Measurements from ENCODE around the gene AHNAK. TPM values are rescaled to one million over a fixed set of nuclear protein-coding genes. Genes with fewer than 3 reads are reported as not detected.

AHNAK gene
- total and polyA plus RNA-seq, 3 donors from 2014 or later: 95.8 to 148 (median 137) TPM

DNA sequence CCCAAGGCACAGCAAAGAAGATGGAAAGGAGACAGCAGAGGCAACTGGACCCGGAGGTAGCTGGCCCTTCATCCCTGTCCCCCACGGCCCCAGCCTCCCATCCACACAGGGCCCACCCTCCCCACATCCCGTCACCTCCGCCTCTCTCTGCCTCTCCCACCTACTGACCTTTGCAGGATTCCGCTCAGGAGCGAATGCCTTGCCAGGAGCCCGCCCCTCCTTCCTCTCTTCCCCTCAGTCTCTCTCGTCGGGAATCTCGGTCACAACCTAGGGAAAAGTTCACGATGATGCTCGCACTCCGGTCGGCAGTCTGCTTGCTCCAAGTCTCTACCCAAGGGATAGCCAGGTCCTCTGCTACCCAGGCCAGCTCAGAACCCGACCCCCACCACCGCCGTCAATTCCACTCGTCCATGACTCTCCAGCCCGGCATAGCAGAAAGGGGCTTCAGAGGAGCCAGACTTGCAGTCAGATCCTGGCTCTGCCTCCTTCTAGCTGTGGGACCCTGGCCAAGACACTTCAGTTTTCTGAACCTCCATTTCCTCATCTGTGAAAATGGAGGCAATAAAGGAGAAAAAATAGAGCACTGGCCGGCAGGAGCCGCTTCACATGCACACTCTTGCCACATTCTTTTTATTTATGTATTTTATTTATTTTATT is 10.2 kb downstream of the AHNAK start:
- 60 to 61% methylated on average over 21 of the region's 21 CpGs for WGBS, 2 donors
- no peak for TF ChIP-seq POLR2A (IDR thresholded peaks at IDR 0.05)
- TF ChIP-seq, protein P1, sequence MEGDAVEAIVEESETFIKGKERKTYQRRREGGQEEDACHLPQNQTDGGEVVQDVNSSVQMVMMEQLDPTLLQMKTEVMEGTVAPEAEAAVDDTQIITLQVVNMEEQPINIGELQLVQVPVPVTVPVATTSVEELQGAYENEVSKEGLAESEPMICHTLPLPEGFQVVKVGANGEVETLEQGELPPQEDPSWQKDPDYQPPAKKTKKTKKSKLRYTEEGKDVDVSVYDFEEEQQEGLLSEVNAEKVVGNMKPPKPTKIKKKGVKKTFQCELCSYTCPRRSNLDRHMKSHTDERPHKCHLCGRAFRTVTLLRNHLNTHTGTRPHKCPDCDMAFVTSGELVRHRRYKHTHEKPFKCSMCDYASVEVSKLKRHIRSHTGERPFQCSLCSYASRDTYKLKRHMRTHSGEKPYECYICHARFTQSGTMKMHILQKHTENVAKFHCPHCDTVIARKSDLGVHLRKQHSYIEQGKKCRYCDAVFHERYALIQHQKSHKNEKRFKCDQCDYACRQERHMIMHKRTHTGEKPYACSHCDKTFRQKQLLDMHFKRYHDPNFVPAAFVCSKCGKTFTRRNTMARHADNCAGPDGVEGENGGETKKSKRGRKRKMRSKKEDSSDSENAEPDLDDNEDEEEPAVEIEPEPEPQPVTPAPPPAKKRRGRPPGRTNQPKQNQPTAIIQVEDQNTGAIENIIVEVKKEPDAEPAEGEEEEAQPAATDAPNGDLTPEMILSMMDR (IDR thresholded peaks at IDR 0.05): no peak
- Histone ChIP-seq H3K27ac (no peak overlapping the region), H3K27me3 (no peaks in the 10 kb centered on the region), H3K9me3 (no peaks in the 10 kb centered on the region), H3K4me1 (peaks cover 37% of the 10 kb centered on the region), H3K36me3 (ENCODE audit: low read depth, missing control alignments) (no peaks in the 10 kb centered on the region), H3K4me3 (no peak overlapping the region)
- intact Hi-C loops (cut with DNase I; ENCODE audit: low total_unique reads): no loop called here
- no peak for DNase-seq

DNA sequence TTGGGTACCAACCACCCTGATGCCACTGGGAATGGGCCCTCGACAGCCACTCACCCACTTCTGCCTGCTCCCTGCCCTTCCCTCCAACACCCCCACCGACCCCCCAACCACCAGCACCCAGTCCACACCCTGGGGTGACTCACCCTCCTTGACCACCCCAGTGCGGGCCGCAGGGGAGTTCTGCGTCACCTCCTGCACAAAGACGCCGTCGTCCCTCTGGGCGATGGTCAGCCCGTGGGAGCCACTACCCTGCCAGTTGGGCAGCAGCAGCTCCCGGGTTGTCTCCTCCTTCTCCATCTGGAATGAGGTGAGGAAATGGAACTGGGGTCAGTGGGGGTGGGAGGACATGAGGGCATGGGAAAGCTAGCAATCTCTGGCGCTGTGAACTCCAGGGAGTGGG is 10.8 kb downstream of the AHNAK start:
- Histone ChIP-seq H3K27ac (no peak overlapping the region), H3K36me3 (ENCODE audit: low read depth, missing control alignments) (no peaks in the 10 kb centered on the region), H3K27me3 (no peaks in the 10 kb centered on the region), H3K4me1 (peaks cover 31% of the 10 kb centered on the region), H3K9me3 (no peaks in the 10 kb centered on the region), H3K4me3 (no peak overlapping the region)
- TF ChIP-seq, protein P1 (IDR thresholded peaks at IDR 0.05): no peak
- TF ChIP-seq POLR2A (IDR thresholded peaks at IDR 0.05): no peak
- WGBS, 2 donors: 85 to 87% methylated on average over 11 to 12 of the region's 12 CpGs
- DNase-seq: no peak
- intact Hi-C loops (cut with DNase I; ENCODE audit: low total_unique reads): no loop called here

GRCh38 chr11:62534779-62535545 is 11.6 kb downstream of the AHNAK start:
- no peaks in the 10 kb centered on the region for H3K27me3 ChIP-seq
- no peak overlapping the region for H3K4me3 ChIP-seq
- no peak overlapping the region for H3K27ac ChIP-seq
- WGBS, 2 donors: 90 to 95% methylated on average over 19 of the region's 19 CpGs
- no peaks in the 10 kb centered on the region for H3K36me3 ChIP-seq (ENCODE audit: low read depth, missing control alignments)
- no peak for DNase-seq
- intact Hi-C loops (cut with DNase I; ENCODE audit: low total_unique reads): no loop called here
- TF ChIP-seq, protein P1 (IDR thresholded peaks at IDR 0.05): no peak
- no peak for TF ChIP-seq POLR2A (IDR thresholded peaks at IDR 0.05)
- no peaks in the 10 kb centered on the region for H3K9me3 ChIP-seq
- H3K4me1 ChIP-seq: peaks cover 24% of the 10 kb centered on the region

- intact Hi-C loops (cut with DNase I; ENCODE audit: low total_unique reads): no loop called here
- H3K4me1 ChIP-seq: peaks cover 4% of the 10 kb centered on the region
- WGBS, 2 donors: 93 to 94% methylated on average over 2 of the region's 2 CpGs
- H3K9me3 ChIP-seq: no peaks in the 10 kb centered on the region
- no peak overlapping the region for H3K4me3 ChIP-seq
- no peaks in the 10 kb centered on the region for H3K36me3 ChIP-seq (ENCODE audit: low read depth, missing control alignments)
- no peaks in the 10 kb centered on the region for H3K27me3 ChIP-seq
- TF ChIP-seq POLR2A (IDR thresholded peaks at IDR 0.05): no peak
- TF ChIP-seq, protein P1 (IDR thresholded peaks at IDR 0.05): no peak
- H3K27ac ChIP-seq: no peak overlapping the region
- no peak for DNase-seq
Observed at GRCh38 chr11:62532096-62532495, 14.5 kb downstream of the AHNAK start.
